GM11168 (cell line): ENCODE data around the gene LRP6.
"Not testable (repeated sequence)": the region's sequence is repeated elsewhere in the genome, so short reads cannot be mapped to it uniquely, and the experiment has no call there.

Experiments used
- in situ Hi-C: fragments of 300-500 bp; cut with MboI; formaldehyde crosslinking; loops from one replicate; pipeline ENCODE4 v1.12.0; 2022; ENCODE audit warnings: low sequenced_read_pairs; ENCODE audit not compliant: unreplicated experiment

Gene LRP6

GRCh38 chr12:12133785-12134184 lies 133.1 kb downstream of the LRP6 start:
- in situ Hi-C loops: no loop called here

- in situ Hi-C loops: no loop called here
These were observed 133.6 kb downstream of the LRP6 start for GRCh38 chr12:12133259-12133658.

GRCh38 chr12:12128670-12129069 lies 138.2 kb downstream of the LRP6 start:
- in situ Hi-C loops: no loop called here

- in situ Hi-C loops: no loop called here
These were observed 139.5 kb downstream of the LRP6 start for GRCh38 chr12:12127304-12127703.

GRCh38 chr12:12126551-12126950 lies 140.3 kb downstream of the LRP6 start:
- in situ Hi-C loops: no loop called here

- in situ Hi-C loops: no loop called here
These were observed 143.7 kb downstream of the LRP6 start for GRCh38 chr12:12123036-12123604.

- in situ Hi-C loops: no loop called here
These were observed 145.8 kb downstream of the LRP6 start for GRCh38 chr12:12121061-12121460.

- in situ Hi-C loops: no loop called here
These were observed 150.2 kb downstream of the LRP6 start for GRCh38 chr12:12116677-12117076.

- in situ Hi-C loops: no loop called here
These were observed 151.3 kb downstream of the LRP6 start for GRCh38 chr12:12115514-12115913.

- in situ Hi-C loops: not testable (repeated sequence)
These were observed 155.8 kb downstream of the LRP6 start for GRCh38 chr12:12110923-12111555.

GRCh38 chr12:12108441-12109058 lies 158.3 kb downstream of the LRP6 start:
- in situ Hi-C loops: no loop called here

- in situ Hi-C loops: no loop called here
These were observed 159.2 kb downstream of the LRP6 start for GRCh38 chr12:12107678-12108077.

GRCh38 chr12:12099102-12099501 lies 167.7 kb downstream of the LRP6 start:
- in situ Hi-C loops: no loop called here

- in situ Hi-C loops: no loop called here
These were observed 168.2 kb downstream of the LRP6 start for GRCh38 chr12:12098691-12099015.

- in situ Hi-C loops: no loop called here
These were observed 168.8 kb downstream of the LRP6 start for GRCh38 chr12:12097891-12098690.

GRCh38 chr12:12095021-12095420 lies 171.8 kb downstream of the LRP6 start:
- in situ Hi-C loops: no loop called here

GRCh38 chr12:12094481-12094880 lies 172.4 kb downstream of the LRP6 start:
- in situ Hi-C loops: no loop called here

GRCh38 chr12:12091977-12092663 lies 174.7 kb downstream of the LRP6 start:
- in situ Hi-C loops: no loop called here

- in situ Hi-C loops: no loop called here
These were observed 175.8 kb downstream of the LRP6 start for GRCh38 chr12:12091071-12091470.

- in situ Hi-C loops: loop anchor here (10.0 kb wide), 1 partner anchor 246 kb away; no protein-coding TSS in a partner anchor
These were observed 178.1 kb downstream of the LRP6 start for GRCh38 chr12:12088761-12089160.
